ENCODE data around the gene CCDC34. TPM values are rescaled to one million over a fixed set of nuclear protein-coding genes. Genes with fewer than 3 reads are reported as not detected.

The CCDC34 gene
- total and polyA plus RNA-seq, 2 of the 8 experiments (the other 6 are each of a cell fraction or from before 2014, with no cell fraction given), result 7.7 to 24.3 TPM

GRCh38 chr11:27401280-27401832, 38.3 kb upstream of the CCDC34 start (continued):
- no peak for TF ChIP-seq JUN (IDR thresholded peaks at IDR 0.05; ENCODE audit: low read depth, low read length)
- TF ChIP-seq ZNF274 (IDR thresholded peaks at IDR 0.05; ENCODE audit: borderline replicate concordance, extremely low read depth, low read length), result no peak
- no peak for TF ChIP-seq RBBP5 (IDR thresholded peaks at IDR 0.05; ENCODE audit: borderline replicate concordance, low read depth, low read length)
- no peak for TF ChIP-seq NRF1 (IDR thresholded peaks at IDR 0.05; ENCODE audit: low read depth, low read length)
- no peak for TF ChIP-seq EP300 (IDR thresholded peaks at IDR 0.05; ENCODE audit: borderline replicate concordance in 1 of 2, low read depth in 2 of 2, low read length in 2 of 2)
- TF ChIP-seq GTF2F1 (IDR thresholded peaks at IDR 0.05; ENCODE audit: borderline replicate concordance, low read depth, low read length), result no peak
- no peak for TF ChIP-seq TEAD4 (IDR thresholded peaks at IDR 0.05; ENCODE audit: low read depth, low read length)
- no peak for TF ChIP-seq ATF3 (IDR thresholded peaks at IDR 0.05; ENCODE audit: insufficient read depth, low read depth, low read length)
- no peak for TF ChIP-seq TBP (IDR thresholded peaks at IDR 0.05; ENCODE audit: low read depth, low read length)

All from H1 (cell line).